ENCODE data around the gene TMEM101. TPM values are rescaled to one million over a fixed set of nuclear protein-coding genes. Genes with fewer than 3 reads are reported as not detected.
"Not testable (repeated sequence)": the region's sequence is repeated elsewhere in the genome, so short reads cannot be mapped to it uniquely, and the experiment has no call there.

Gene TMEM101
- total RNA-seq, 3 donors from 2014 or later: 28.6 to 80.8 (median 41.0) TPM

- TF ChIP-seq POLR2AphosphoS5 (IDR thresholded peaks at IDR 0.05) (no peak), CTCF (IDR thresholded peaks at IDR 0.05) (no peak), POLR2A (IDR thresholded peaks at IDR 0.05) (no peak)
- intact Hi-C loops (cut with DNase I; ENCODE audit: low total_unique reads): no loop called here
- no peak overlapping the region for H3K27ac ChIP-seq
- no peaks in the 10 kb centered on the region for H3K27me3 ChIP-seq
- no peaks in the 10 kb centered on the region for H3K9me3 ChIP-seq
- H3K4me1 ChIP-seq: no peaks in the 10 kb centered on the region
- H3K4me3 ChIP-seq: no peak overlapping the region
- no peak for DNase-seq (ENCODE audit: low spot score in 2 of 2)
- no peaks in the 10 kb centered on the region for H3K36me3 ChIP-seq
These were observed 44.5 kb upstream of the TMEM101 start for GRCh38 chr17:44059101-44059892.

GRCh38 chr17:44053125-44053872, 38.5 kb upstream of the TMEM101 start:
- H3K4me1 ChIP-seq: no peaks in the 10 kb centered on the region
- H3K27ac ChIP-seq: no peak overlapping the region
- no peaks in the 10 kb centered on the region for H3K27me3 ChIP-seq
- H3K4me3 ChIP-seq: no peak overlapping the region
- no peaks in the 10 kb centered on the region for H3K36me3 ChIP-seq
- DNase-seq (ENCODE audit: low spot score in 2 of 2): no peak
- intact Hi-C loops (cut with DNase I; ENCODE audit: low total_unique reads): no loop called here
- H3K9me3 ChIP-seq: no peaks in the 10 kb centered on the region
- TF ChIP-seq POLR2AphosphoS5 (IDR thresholded peaks at IDR 0.05): no peak

GRCh38 chr17:44049294-44050060, 34.7 kb upstream of the TMEM101 start:
- Histone ChIP-seq H3K9me3 (no peaks in the 10 kb centered on the region), H3K27ac (no peak overlapping the region), H3K27me3 (no peaks in the 10 kb centered on the region), H3K4me1 (no peaks in the 10 kb centered on the region), H3K36me3 (no peaks in the 10 kb centered on the region), H3K4me3 (no peak overlapping the region)
- TF ChIP-seq POLR2AphosphoS5 (IDR thresholded peaks at IDR 0.05): no peak
- no peak for TF ChIP-seq CTCF (IDR thresholded peaks at IDR 0.05)
- no peak for TF ChIP-seq POLR2A (IDR thresholded peaks at IDR 0.05)
- no peak for DNase-seq (ENCODE audit: low spot score in 2 of 2)
- intact Hi-C loops (cut with DNase I; ENCODE audit: low total_unique reads): no loop called here

- DNase-seq (ENCODE audit: low spot score in 2 of 2); intact Hi-C loops (cut with DNase I; ENCODE audit: low total_unique reads); H3K36me3 ChIP-seq: not testable (repeated sequence)
These were observed 32.1 kb upstream of the TMEM101 start for GRCh38 chr17:44046893-44047292.

GRCh38 chr17:44045486-44045885, 30.7 kb upstream of the TMEM101 start:
- no peaks in the 10 kb centered on the region for H3K36me3 ChIP-seq
- no peak overlapping the region for H3K4me3 ChIP-seq
- no peak for DNase-seq (ENCODE audit: low spot score in 2 of 2)
- H3K4me1 ChIP-seq: peaks cover 0 to 5% of the 10 kb centered on the region in 2 donors
- no peak overlapping the region for H3K27ac ChIP-seq
- TF ChIP-seq POLR2AphosphoS5 (IDR thresholded peaks at IDR 0.05) (no peak), POLR2A (IDR thresholded peaks at IDR 0.05) (no peak)
- no peaks in the 10 kb centered on the region for H3K9me3 ChIP-seq
- intact Hi-C loops (cut with DNase I; ENCODE audit: low total_unique reads): no loop called here
- H3K27me3 ChIP-seq: no peaks in the 10 kb centered on the region

More at GRCh38 chr17:44046893-44047292, 32.1 kb upstream of the TMEM101 start:
- H3K4me1 ChIP-seq, H3K9me3 ChIP-seq, H3K27me3 ChIP-seq, H3K4me3 ChIP-seq, H3K27ac ChIP-seq: not testable (repeated sequence)

- H3K27ac ChIP-seq: no peak overlapping the region
- H3K4me1 ChIP-seq: peaks cover 0 to 8% of the 10 kb centered on the region in 2 donors
- intact Hi-C loops (cut with DNase I; ENCODE audit: low total_unique reads): no loop called here
These were observed 29.3 kb upstream of the TMEM101 start for GRCh38 chr17:44044071-44044470.

More at GRCh38 chr17:44044071-44044470, 29.3 kb upstream of the TMEM101 start:
- Histone ChIP-seq H3K9me3 (no peaks in the 10 kb centered on the region), H3K36me3 (no peaks in the 10 kb centered on the region), H3K4me3 (no peak overlapping the region), H3K27me3 (no peaks in the 10 kb centered on the region)
- no peak for DNase-seq (ENCODE audit: low spot score in 2 of 2)
- no peak for TF ChIP-seq POLR2A (IDR thresholded peaks at IDR 0.05)
- no peak for TF ChIP-seq POLR2AphosphoS5 (IDR thresholded peaks at IDR 0.05)

Measured in breast epithelium (tissue), 4 donors.